Skeletal muscle satellite cell (primary cell): ENCODE measurements around the gene AFF4.

Experiments
- H3K27me3 ChIP-seq: 2 replicates; pipeline ENCODE4 v1.7.0; 2013; ENCODE audit warnings: low read length; ENCODE audit not compliant: control insufficient read depth, insufficient read depth
- H3K36me3 ChIP-seq: 2 replicates; pipeline ENCODE4 v1.7.0; 2013; ENCODE audit warnings: mild to moderate bottlenecking, control low read depth, low read length; ENCODE audit not compliant: insufficient read depth
- H3K4me1 ChIP-seq: 2 replicates; pipeline ENCODE4 v1.7.0; 2013; ENCODE audit warnings: low read length; ENCODE audit not compliant: control insufficient read depth, insufficient read depth
- H3K4me2 ChIP-seq: 2 replicates; pipeline ENCODE4 v1.7.0; 2013; ENCODE audit warnings: mild to moderate bottlenecking, low read length
- H3K4me3 ChIP-seq: 2 replicates; pipeline ENCODE4 v1.7.0; 2013; ENCODE audit warnings: low read length
- H3K9ac ChIP-seq: 2 replicates; pipeline ENCODE4 v1.7.0; 2013; ENCODE audit warnings: mild to moderate bottlenecking, low read depth, low read length, moderate library complexity
- H3K9me3 ChIP-seq: replicated peaks from 2 replicates; pipeline ENCODE4 v1.7.0; 2013; ENCODE audit warnings: mild to moderate bottlenecking, control low read depth, low read length

The AFF4 gene

GRCh38 chr5:132848270-132848669 lies 115.2 kb downstream of the AFF4 start:
- Histone ChIP-seq H3K4me3 (no peak overlapping the region), H3K4me1 (no peaks in the 10 kb centered on the region), H3K9me3 (no peaks in the 10 kb centered on the region), H3K9ac (no peak overlapping the region), H3K36me3 (no peaks in the 10 kb centered on the region), H3K27me3 (no peaks in the 10 kb centered on the region), H3K4me2 (no peak overlapping the region)

- H3K9ac ChIP-seq = no peak overlapping the region
- H3K4me3 ChIP-seq = peak overlapping the region; percentile 17
- H3K4me1 ChIP-seq = peaks cover 24% of the 10 kb centered on the region
- H3K9me3 ChIP-seq = no peaks in the 10 kb centered on the region
- H3K4me2 ChIP-seq = peak overlapping the region; percentile 31
- no peaks in the 10 kb centered on the region for H3K36me3 ChIP-seq
- H3K27me3 ChIP-seq = no peaks in the 10 kb centered on the region
Measured at GRCh38 chr5:132841305-132841704, 122.1 kb downstream of the AFF4 start.

DNA sequence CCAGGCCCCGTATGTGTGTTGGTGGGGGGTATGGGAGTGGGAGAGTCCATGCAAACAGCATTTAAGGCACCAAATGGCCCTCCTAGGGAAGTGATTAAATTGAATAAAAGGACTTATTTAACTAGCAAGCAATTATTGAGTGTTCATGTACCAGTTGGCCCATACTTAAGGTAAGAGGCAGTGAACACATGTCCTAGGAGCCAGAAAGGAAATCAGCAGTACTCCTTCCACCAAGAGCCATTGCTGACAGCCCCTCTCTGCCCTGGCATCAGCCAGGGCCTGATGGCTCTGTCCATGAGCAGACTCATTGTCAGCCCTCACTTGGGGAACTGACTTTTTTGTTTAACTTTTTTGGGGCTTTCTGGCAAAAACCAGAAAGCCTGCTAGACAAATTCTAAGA lies 122.5 kb downstream of the AFF4 start:
- Histone ChIP-seq H3K36me3 (no peaks in the 10 kb centered on the region), H3K27me3 (no peaks in the 10 kb centered on the region), H3K4me1 (peaks cover 24% of the 10 kb centered on the region), H3K9ac (no peak overlapping the region), H3K4me2 (no peak overlapping the region), H3K9me3 (no peaks in the 10 kb centered on the region), H3K4me3 (no peak overlapping the region)

DNA sequence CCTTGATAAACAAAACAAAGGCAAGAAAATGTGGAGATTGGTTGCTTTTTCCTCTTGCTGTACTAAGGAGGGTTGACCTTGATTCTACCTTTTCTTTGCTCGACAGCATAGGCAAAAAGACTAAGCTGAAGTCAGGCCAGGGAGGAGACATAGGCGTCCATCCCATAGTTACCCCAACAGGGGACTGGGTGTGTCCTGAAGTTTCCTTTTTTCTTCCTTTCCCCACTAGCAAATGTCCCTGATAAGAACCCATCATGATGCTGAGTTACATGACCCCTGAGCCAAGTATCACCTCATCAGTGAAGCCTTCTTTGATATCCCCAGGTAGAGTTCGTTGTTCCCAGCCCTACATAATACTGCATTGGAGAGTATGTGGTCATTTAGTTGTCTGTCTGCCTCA lies 123.1 kb downstream of the AFF4 start:
- H3K4me1 ChIP-seq = peaks cover 24% of the 10 kb centered on the region
- no peak overlapping the region for H3K4me3 ChIP-seq
- H3K9me3 ChIP-seq = no peaks in the 10 kb centered on the region
- H3K9ac ChIP-seq = no peak overlapping the region
- H3K36me3 ChIP-seq = no peaks in the 10 kb centered on the region
- no peak overlapping the region for H3K4me2 ChIP-seq
- H3K27me3 ChIP-seq = no peaks in the 10 kb centered on the region

DNA sequence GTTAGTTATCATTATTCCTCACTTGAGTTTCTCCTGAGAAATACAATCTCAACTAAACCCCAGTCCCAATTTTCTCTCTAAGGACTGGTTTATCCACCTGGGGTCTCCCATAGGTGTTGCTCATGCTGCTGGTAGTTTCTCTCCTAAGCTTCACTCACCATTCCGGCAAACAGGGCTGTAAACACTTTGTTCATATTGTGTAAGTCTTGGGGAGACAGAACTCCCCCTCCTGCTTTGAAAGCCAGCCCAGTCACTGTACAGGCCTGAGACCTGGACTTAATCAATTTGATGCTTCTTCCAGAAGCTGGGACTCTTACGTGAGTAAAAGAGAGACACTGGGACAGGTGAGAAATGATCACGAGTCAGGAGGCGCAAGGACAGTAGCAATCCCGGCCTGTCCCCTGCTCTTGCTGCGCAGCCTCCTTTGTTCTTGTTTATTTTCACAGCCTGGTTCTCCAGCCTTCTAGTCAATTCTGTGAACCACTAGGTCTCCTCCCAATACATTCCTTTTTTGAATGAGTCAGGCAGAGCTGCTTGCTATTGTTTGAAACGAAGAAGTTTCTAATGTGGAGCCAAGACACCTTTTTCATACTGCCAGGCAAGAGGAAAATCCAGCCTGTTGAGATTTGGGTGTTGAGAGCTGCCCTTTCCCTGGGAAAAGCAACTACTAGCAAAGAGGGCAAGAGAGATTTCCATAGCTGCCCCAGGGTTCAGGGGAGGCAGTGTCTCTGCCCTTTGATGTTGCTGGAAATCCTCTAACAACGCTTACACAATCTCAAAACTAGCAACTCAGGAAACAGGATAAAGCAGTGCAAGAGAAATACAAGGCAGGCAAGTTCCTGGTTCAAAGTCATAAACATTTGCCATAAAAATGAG lies 123.8 kb downstream of the AFF4 start:
- Histone ChIP-seq H3K4me1 (peaks cover 24% of the 10 kb centered on the region), H3K4me2 (peak overlapping the region; percentile 25), H3K9me3 (no peaks in the 10 kb centered on the region), H3K27me3 (no peaks in the 10 kb centered on the region), H3K4me3 (no peak overlapping the region), H3K9ac (no peak overlapping the region), H3K36me3 (no peaks in the 10 kb centered on the region)

GRCh38 chr5:132838516-132839282 lies 124.7 kb downstream of the AFF4 start:
- Histone ChIP-seq H3K27me3 (no peaks in the 10 kb centered on the region), H3K4me2 (no peak overlapping the region), H3K36me3 (no peaks in the 10 kb centered on the region), H3K4me3 (no peak overlapping the region), H3K4me1 (peaks cover 24% of the 10 kb centered on the region), H3K9me3 (no peaks in the 10 kb centered on the region), H3K9ac (no peak overlapping the region)

DNA sequence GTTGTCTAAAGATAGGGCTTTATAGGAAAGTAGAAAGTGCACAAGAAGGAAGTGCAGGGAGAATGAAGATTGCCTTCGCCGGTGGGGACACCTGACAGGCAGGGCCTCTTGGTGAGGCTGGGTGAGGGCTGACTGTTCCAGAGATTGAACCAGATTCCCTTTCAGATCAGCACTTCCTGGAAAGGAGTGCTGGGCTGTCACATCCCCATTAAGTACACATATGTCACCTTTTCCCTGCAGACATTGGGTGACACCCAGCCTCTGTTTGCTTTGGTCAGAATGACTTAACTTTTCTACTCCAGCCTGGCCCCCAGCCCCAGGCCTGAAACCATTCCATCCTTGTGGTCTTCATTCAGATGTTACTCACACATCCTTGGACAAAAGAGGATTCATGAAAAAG lies 125.6 kb downstream of the AFF4 start:
- Histone ChIP-seq H3K36me3 (no peaks in the 10 kb centered on the region), H3K4me3 (no peak overlapping the region), H3K4me2 (no peak overlapping the region), H3K27me3 (no peaks in the 10 kb centered on the region), H3K4me1 (peaks cover 24% of the 10 kb centered on the region), H3K9me3 (no peaks in the 10 kb centered on the region), H3K9ac (no peak overlapping the region)

DNA sequence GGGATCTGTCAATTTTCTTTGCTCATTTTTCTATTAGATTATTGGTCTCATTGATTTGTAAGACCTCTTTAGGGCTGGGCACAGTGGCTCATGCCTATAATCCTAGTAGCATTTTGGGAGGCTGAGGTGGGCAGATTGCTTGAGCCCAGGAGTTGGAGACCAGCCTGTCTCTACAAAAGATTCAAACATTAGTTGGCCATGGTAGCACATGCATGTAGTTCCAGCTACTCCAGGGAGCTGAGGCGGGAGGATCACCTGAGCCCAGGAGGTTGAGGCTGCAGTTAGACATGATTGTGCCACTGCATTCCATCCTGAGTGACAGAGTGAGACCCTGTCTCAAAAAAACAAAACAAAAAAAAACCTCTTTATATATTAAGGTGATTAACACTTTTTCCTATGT lies 126.6 kb downstream of the AFF4 start:
- Histone ChIP-seq H3K9ac (no peak overlapping the region), H3K4me1 (peaks cover 24% of the 10 kb centered on the region), H3K4me2 (no peak overlapping the region), H3K9me3 (no peaks in the 10 kb centered on the region), H3K4me3 (no peak overlapping the region), H3K36me3 (no peaks in the 10 kb centered on the region), H3K27me3 (no peaks in the 10 kb centered on the region)

DNA sequence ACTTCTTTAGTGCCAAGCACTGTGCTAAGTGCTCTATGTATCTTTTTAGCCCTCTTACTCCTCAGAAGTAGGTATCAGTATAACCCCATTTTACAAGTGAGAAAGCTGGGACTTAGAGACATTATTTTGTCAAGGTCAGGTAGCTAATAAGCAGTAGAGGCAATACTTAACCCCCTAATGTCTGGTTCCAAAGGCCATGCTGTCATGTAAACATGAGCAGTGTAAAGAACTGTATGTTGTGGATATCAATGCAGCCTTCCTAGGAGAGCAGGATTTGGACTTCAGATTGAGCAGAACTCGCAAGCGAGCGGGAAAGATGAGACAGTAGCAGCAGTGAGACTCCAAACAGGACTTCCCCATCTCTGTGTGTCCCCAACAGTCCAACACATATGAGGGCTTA lies 129.4 kb downstream of the AFF4 start:
- Histone ChIP-seq H3K27me3 (no peaks in the 10 kb centered on the region), H3K4me3 (no peak overlapping the region), H3K9me3 (no peaks in the 10 kb centered on the region), H3K9ac (no peak overlapping the region), H3K36me3 (no peaks in the 10 kb centered on the region), H3K4me1 (peaks cover 8% of the 10 kb centered on the region), H3K4me2 (no peak overlapping the region)

- H3K27me3 ChIP-seq = no peaks in the 10 kb centered on the region
- H3K4me1 ChIP-seq = peaks cover 8% of the 10 kb centered on the region
- H3K4me3 ChIP-seq = no peak overlapping the region
- H3K4me2 ChIP-seq = no peak overlapping the region
- no peaks in the 10 kb centered on the region for H3K9me3 ChIP-seq
- H3K36me3 ChIP-seq = no peaks in the 10 kb centered on the region
- H3K9ac ChIP-seq = no peak overlapping the region
Measured at GRCh38 chr5:132832612-132833011, 130.8 kb downstream of the AFF4 start.

GRCh38 chr5:132831095-132831860 lies 132.2 kb downstream of the AFF4 start:
- Histone ChIP-seq H3K4me2 (peak overlapping the region; percentile 99), H3K4me1 (peaks cover 8% of the 10 kb centered on the region), H3K4me3 (peak overlapping the region; percentile 99)

More at GRCh38 chr5:132831095-132831860, 132.2 kb downstream of the AFF4 start:
- Histone ChIP-seq H3K36me3 (no peaks in the 10 kb centered on the region), H3K27me3 (no peaks in the 10 kb centered on the region), H3K9me3 (no peaks in the 10 kb centered on the region), H3K9ac (peak overlapping the region; percentile 89)
